Ishikawa (cell line): Measurements from ENCODE around the gene BEAN1.
A peak's percentile ranks its signal among the peaks of the same experiment; 100 is the strongest.

Experiments used
- CEBPB ChIP-seq: IDR thresholded peaks from 2 replicates; pipeline ENCODE4 v1.6.1; 2012
- CREB1 ChIP-seq: IDR thresholded peaks from 2 replicates; pipeline ENCODE4 v1.6.1; 2012; ENCODE audit warnings: low read depth
- EGR1 ChIP-seq: IDR thresholded peaks from 2 replicates; pipeline ENCODE4 v1.6.1; 2012
- EP300 ChIP-seq: IDR thresholded peaks from 2 replicates; pipeline ENCODE4 v1.6.1; 2012; ENCODE audit warnings: borderline replicate concordance
- FOXM1 ChIP-seq: IDR thresholded peaks from 2 replicates; pipeline ENCODE4 v1.6.1; 2012; ENCODE audit warnings: low read depth, borderline replicate concordance
- MAX ChIP-seq: IDR thresholded peaks from 2 replicates; pipeline ENCODE4 v1.6.1; 2012
- NFIC ChIP-seq: IDR thresholded peaks from 2 replicates; pipeline ENCODE4 v1.6.1; 2012
- RAD21 ChIP-seq: IDR thresholded peaks from 2 replicates; pipeline ENCODE4 v1.6.1; 2012; ENCODE audit warnings: low read depth
- REST ChIP-seq: IDR thresholded peaks from 2 replicates; pipeline ENCODE4 v1.6.1; 2012; ENCODE audit warnings: low read depth, mild to moderate bottlenecking
- TAF1 ChIP-seq: IDR thresholded peaks from 2 replicates; pipeline ENCODE4 v1.6.1; 2012; ENCODE audit warnings: low read depth, mild to moderate bottlenecking
- TCF12 ChIP-seq: IDR thresholded peaks from 2 replicates; pipeline ENCODE4 v1.6.1; 2012; ENCODE audit warnings: low read depth
- TEAD4 ChIP-seq: IDR thresholded peaks from 2 replicates; pipeline ENCODE4 v1.6.1; 2012
- YY1 ChIP-seq: IDR thresholded peaks from 2 replicates; pipeline ENCODE4 v1.6.1; 2012; ENCODE audit warnings: low read depth
- ZBTB7A ChIP-seq: IDR thresholded peaks from 2 replicates; pipeline ENCODE4 v1.6.1; 2012; ENCODE audit warnings: low read depth
- TF ChIP-seq, protein P1 (sequence below): IDR thresholded peaks from 2 replicates; pipeline ENCODE4 v1.6.1; 2012

Gene BEAN1

GRCh38 chr16:66486199-66486772 is 59.2 kb downstream of the BEAN1 start:
- TF ChIP-seq RAD21 (no peak), MAX (no peak), YY1 (no peak), ZBTB7A (no peak), NFIC (no peak), FOXM1 (no peak), TEAD4 (no peak), EP300 (no peak), TAF1 (no peak), EGR1 (no peak), TCF12 (no peak), REST (no peak)

- no peak for TF ChIP-seq CEBPB
- TF ChIP-seq EP300: 0 out of 2 replicates have a peak, but pooled peaks have one; percentile 14
- TF ChIP-seq YY1: peak; percentile 32; the same call in 1 of the 2 replicates
- peak; percentile 66 for TF ChIP-seq NFIC
Observed at GRCh38 chr16:66486773-66487579, 59.9 kb downstream of the BEAN1 start.

DNA sequence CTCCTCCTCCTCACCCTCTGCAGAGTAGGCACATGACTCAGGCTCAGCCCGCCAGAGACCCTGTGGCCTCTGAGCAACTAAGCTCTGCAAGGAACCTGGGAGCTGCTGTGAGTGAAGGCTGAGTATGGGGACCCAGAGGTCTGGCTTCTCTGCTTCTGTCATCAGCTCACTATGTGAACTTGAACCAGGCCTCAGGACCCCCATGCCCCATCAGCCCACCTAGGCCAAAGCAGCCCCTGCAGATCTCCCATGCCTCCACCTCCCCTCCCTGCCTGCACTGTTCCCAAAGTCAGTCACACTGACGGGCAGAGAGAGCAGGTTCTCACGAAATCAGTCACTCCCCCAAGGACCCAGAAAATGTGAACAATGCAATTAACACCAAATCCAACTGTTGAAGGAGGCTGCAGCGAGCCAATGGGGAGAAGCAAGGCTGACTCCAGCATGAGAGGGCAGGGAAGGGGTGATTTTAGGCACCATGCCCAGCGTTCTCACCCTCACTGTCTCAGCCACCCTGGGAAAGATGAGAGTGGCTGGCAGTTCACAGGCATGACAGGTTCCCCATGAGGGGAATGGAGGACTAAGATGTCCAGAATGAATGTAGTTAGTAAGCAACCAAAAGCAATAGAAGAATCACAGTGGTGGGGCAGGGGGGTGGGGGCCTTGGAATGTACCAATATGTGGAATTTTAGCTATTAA is 60.6 kb downstream of the BEAN1 start:
- TF ChIP-seq TEAD4: no peak
- TF ChIP-seq, protein P1, sequence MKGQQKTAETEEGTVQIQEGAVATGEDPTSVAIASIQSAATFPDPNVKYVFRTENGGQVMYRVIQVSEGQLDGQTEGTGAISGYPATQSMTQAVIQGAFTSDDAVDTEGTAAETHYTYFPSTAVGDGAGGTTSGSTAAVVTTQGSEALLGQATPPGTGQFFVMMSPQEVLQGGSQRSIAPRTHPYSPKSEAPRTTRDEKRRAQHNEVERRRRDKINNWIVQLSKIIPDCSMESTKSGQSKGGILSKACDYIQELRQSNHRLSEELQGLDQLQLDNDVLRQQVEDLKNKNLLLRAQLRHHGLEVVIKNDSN: no peak
- TF ChIP-seq TAF1: no peak
- no peak for TF ChIP-seq YY1
- no peak for TF ChIP-seq MAX

- TF ChIP-seq, protein P1: no peak
- TF ChIP-seq CEBPB: no peak
- TF ChIP-seq CREB1: no peak
- no peak for TF ChIP-seq FOXM1
- no peak for TF ChIP-seq EP300
- TF ChIP-seq TCF12: no peak
- no peak for TF ChIP-seq RAD21
- no peak for TF ChIP-seq NFIC
- TF ChIP-seq MAX: no peak
- no peak for TF ChIP-seq TEAD4
- no peak for TF ChIP-seq TAF1
- TF ChIP-seq REST: no peak
- no peak for TF ChIP-seq ZBTB7A
Observed at GRCh38 chr16:66488505-66488904, 61.4 kb downstream of the BEAN1 start.

GRCh38 chr16:66489385-66489784 is 62.3 kb downstream of the BEAN1 start:
- TF ChIP-seq MAX (no peak), ZBTB7A (no peak)

DNA sequence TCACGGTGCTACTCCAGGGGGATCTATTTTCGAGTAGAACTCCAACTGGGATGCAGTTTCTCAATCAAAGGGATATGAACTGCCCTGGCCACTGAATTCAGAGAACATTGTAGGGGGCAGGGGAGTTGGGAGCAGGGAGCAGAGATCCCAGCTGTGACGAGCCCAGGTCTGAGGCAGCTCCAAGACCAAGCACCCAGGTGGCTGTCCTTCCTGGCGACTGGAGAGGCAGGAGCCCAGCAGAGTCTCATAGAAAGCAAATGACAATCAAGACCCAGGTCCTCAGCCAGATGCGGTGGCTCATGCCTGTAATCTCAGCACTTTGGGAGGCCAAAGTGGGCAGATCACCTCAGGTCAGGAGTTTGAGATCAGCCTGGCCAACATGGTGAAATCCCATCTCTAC is 62.7 kb downstream of the BEAN1 start:
- TF ChIP-seq YY1: no peak
- TF ChIP-seq FOXM1: no peak
- TF ChIP-seq CREB1: no peak
- TF ChIP-seq, protein P1: no peak
- no peak for TF ChIP-seq CEBPB
- TF ChIP-seq REST: no peak
- no peak for TF ChIP-seq EGR1
- no peak for TF ChIP-seq EP300
- TF ChIP-seq RAD21: no peak
- TF ChIP-seq MAX: no peak
- TF ChIP-seq TAF1: no peak
- TF ChIP-seq TEAD4: no peak
- TF ChIP-seq NFIC: no peak
- TF ChIP-seq TCF12: no peak
- TF ChIP-seq ZBTB7A: no peak
